ENCODE data around the gene CDSN.

DNA sequence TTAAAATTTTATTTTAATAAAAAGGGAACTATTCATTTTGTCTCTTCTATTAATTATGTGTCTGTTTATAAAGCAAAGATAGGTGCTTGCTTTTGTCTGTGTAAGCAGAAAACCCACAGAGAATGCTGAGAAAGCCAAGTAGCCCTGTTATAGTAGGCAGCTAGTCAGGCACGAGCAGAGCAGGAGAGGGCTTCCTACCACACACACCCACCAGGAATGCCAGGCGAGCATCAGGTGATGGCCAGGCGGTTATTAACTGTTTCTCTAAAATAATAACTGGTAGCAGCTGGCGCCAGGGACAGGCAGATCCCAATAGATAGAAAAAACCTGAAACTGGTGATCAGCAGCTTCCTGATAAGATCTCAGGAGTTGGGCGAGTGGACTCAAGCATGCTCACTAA is 23.6 kb downstream of the CDSN start:
- TF ChIP-seq, protein P1, sequence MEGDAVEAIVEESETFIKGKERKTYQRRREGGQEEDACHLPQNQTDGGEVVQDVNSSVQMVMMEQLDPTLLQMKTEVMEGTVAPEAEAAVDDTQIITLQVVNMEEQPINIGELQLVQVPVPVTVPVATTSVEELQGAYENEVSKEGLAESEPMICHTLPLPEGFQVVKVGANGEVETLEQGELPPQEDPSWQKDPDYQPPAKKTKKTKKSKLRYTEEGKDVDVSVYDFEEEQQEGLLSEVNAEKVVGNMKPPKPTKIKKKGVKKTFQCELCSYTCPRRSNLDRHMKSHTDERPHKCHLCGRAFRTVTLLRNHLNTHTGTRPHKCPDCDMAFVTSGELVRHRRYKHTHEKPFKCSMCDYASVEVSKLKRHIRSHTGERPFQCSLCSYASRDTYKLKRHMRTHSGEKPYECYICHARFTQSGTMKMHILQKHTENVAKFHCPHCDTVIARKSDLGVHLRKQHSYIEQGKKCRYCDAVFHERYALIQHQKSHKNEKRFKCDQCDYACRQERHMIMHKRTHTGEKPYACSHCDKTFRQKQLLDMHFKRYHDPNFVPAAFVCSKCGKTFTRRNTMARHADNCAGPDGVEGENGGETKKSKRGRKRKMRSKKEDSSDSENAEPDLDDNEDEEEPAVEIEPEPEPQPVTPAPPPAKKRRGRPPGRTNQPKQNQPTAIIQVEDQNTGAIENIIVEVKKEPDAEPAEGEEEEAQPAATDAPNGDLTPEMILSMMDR (conservative IDR thresholded peaks at IDR 0.05 in 1 of 2, IDR thresholded peaks at IDR 0.05 in 1 of 2; ENCODE audit: low read depth in 1 of 2, low read length in 2 of 2), result no peak
- no peak for TF ChIP-seq EZH2 (IDR thresholded peaks at IDR 0.05; ENCODE audit: low read length, missing control alignments)
